Measurements from ENCODE around the gene FKBP14.

GRCh38 chr7:30068117-30068516 lies 41.6 kb upstream of the FKBP14 start:
- TF ChIP-seq POLR2A (IDR thresholded peaks at IDR 0.05; ENCODE audit: low read length) = no peak
- TF ChIP-seq GATA1 (IDR thresholded peaks at IDR 0.05; ENCODE audit: low read depth, low read length) = no peak

Measured in erythroblast (primary cell).